IMR-90 (cell line): Measurements from ENCODE around the gene E4F1. TPM values are rescaled to one million over a fixed set of nuclear protein-coding genes. Genes with fewer than 3 reads are reported as not detected.

Experiments used
- ATAC-seq: fragments of 200-7000 bp; cut with Tn5 transposase; 2 replicates; pipeline ENCODE4 v1.9.1; 2020; ENCODE audit warnings: low read depth, mild to moderate bottlenecking, moderate library complexity
- BruUV-seq: library from RNA; stranded (reverse); fragments of 400-500 nt; replicated peaks from 2 replicates; lab custom pipeline; 2021; lab: Mats Ljungman, UMichigan
- CTCF ChIA-PET: fragments of 300-600 bp; formaldehyde crosslinking; extraction: SDS; loops from one replicate; lab custom pipeline; 2021; ENCODE audit warnings: antibody characterized with exemption; lab: Yijun Ruan, JAX
- POLR2A ChIA-PET: fragments of 300-600 bp; sonication (Branson Sonifier 250); formaldehyde crosslinking; loops from one replicate; lab custom pipeline; 2022; ENCODE audit warnings: antibody characterized with exemption; ENCODE audit not compliant: unreplicated experiment; lab: Charles Lee
- DNase-seq: peaks from one replicate; pipeline ENCODE4 v3.0.0; 2013
- H2AFZ ChIP-seq: replicated peaks from 2 replicates; pipeline ENCODE3; 2013; ENCODE audit warnings: low read length, mild to moderate bottlenecking; ENCODE audit not compliant: poor library complexity
- H2AK5ac ChIP-seq: 2 replicates; pipeline ENCODE4 v1.6.1; 2013; ENCODE audit warnings: low read depth, low read length, inconsistent platforms
- H2AK9ac ChIP-seq: replicated peaks from 2 replicates; pipeline ENCODE3; 2013; ENCODE audit warnings: mild to moderate bottlenecking, low read depth, low read length, moderate library complexity; ENCODE audit not compliant: poor library complexity
- H2BK120ac ChIP-seq: 2 replicates; pipeline ENCODE4 v1.6.1; 2013; ENCODE audit warnings: low read depth, low read length, inconsistent platforms
- H2BK15ac ChIP-seq: 3 replicates; pipeline ENCODE4 v1.6.1; 2013; ENCODE audit warnings: low read depth, low read length, inconsistent platforms
- H2BK20ac ChIP-seq: 2 replicates; pipeline ENCODE4 v1.6.1; 2013; ENCODE audit warnings: low read depth, mild to moderate bottlenecking, inconsistent platforms, low read length, moderate library complexity
- H2BK5ac ChIP-seq: 2 replicates; pipeline ENCODE4 v1.6.1; 2013; ENCODE audit warnings: mild to moderate bottlenecking, low read depth, low read length, inconsistent platforms; ENCODE audit not compliant: poor library complexity, severe bottlenecking
- H3K14ac ChIP-seq: replicated peaks from 2 replicates; pipeline ENCODE4 v1.6.1; 2013; ENCODE audit warnings: low read depth, low read length, inconsistent platforms
- H3K18ac ChIP-seq: 2 replicates; pipeline ENCODE4 v1.6.1; 2013; ENCODE audit warnings: low read depth, low read length, control low read depth
- H3K23ac ChIP-seq: 2 replicates; pipeline ENCODE4 v1.6.1; 2013; ENCODE audit warnings: low read depth, low read length, inconsistent platforms
- H3K27ac ChIP-seq: 2 replicates; pipeline ENCODE4 v1.5.1; 2013; ENCODE audit warnings: mild to moderate bottlenecking, control low read depth, low read length; ENCODE audit not compliant: insufficient read depth
- H3K27me3 ChIP-seq: 2 replicates; pipeline ENCODE4 v1.6.1; 2013; ENCODE audit warnings: low read length; ENCODE audit not compliant: control insufficient read depth, insufficient read depth
- H3K36me3 ChIP-seq: 2 replicates; pipeline ENCODE4 v1.6.1; 2013; ENCODE audit warnings: low read length, mixed read lengths; ENCODE audit not compliant: control insufficient read depth, insufficient read depth
- H3K4ac ChIP-seq: 2 replicates; pipeline ENCODE4 v1.6.1; 2013; ENCODE audit warnings: low read depth, low read length, inconsistent platforms
- H3K4me1 ChIP-seq: 2 replicates; pipeline ENCODE4 v1.6.1; 2013; ENCODE audit warnings: low read length, mixed read lengths; ENCODE audit not compliant: control insufficient read depth, insufficient read depth
- H3K4me2 ChIP-seq: 2 replicates; pipeline ENCODE4 v1.6.1; 2013; ENCODE audit warnings: low read depth, mild to moderate bottlenecking, control low read depth, low read length, moderate library complexity
- H3K4me3 ChIP-seq: 2 replicates; pipeline ENCODE4 v1.5.1; 2013; ENCODE audit warnings: low read depth, mild to moderate bottlenecking, control low read depth, low read length, moderate library complexity; ENCODE audit not compliant: insufficient read depth
- H3K56ac ChIP-seq: 2 replicates; pipeline ENCODE4 v1.6.1; 2013; ENCODE audit warnings: low read length, inconsistent platforms; ENCODE audit not compliant: insufficient read depth; ENCODE audit errors: extremely low read depth
- H3K79me1 ChIP-seq, 2 experiments: 2 replicates each; pipeline ENCODE4 v1.6.1; 2013; ENCODE audit warnings: low read length in 2 of 2, inconsistent platforms in 1 of 2, low read depth in 1 of 2
- H3K9ac ChIP-seq: 2 replicates; pipeline ENCODE4 v1.6.1; 2013; ENCODE audit warnings: low read depth, low read length, control low read depth
- H3K9me1 ChIP-seq: 2 replicates; pipeline ENCODE4 v1.6.1; 2013; ENCODE audit warnings: low read length, inconsistent platforms; ENCODE audit not compliant: insufficient read depth
- H3K9me3 ChIP-seq: 2 replicates; pipeline ENCODE4 v1.6.1; 2013; ENCODE audit warnings: low read length; ENCODE audit not compliant: control insufficient read depth, insufficient read depth
- H4K20me1 ChIP-seq: 2 replicates; pipeline ENCODE4 v1.6.1; 2013; ENCODE audit warnings: low read length, inconsistent platforms; ENCODE audit not compliant: insufficient read depth
- H4K5ac ChIP-seq: 2 replicates; pipeline ENCODE4 v1.6.1; 2013; ENCODE audit warnings: mild to moderate bottlenecking, low read depth, low read length, control low read depth
- H4K8ac ChIP-seq, 2 experiments: 2 replicates each; pipeline ENCODE4 v1.6.1; 2013; ENCODE audit warnings: low read depth in 2 of 2, low read length in 2 of 2, control low read depth in 1 of 2, inconsistent platforms in 1 of 2
- H4K91ac ChIP-seq: 2 replicates; pipeline ENCODE4 v1.6.1; 2013; ENCODE audit warnings: low read depth, low read length, inconsistent platforms; ENCODE audit not compliant: insufficient read depth
- BHLHE40 ChIP-seq: fragments of 150-350 bp; IDR thresholded peaks from 2 replicates; pipeline ENCODE4 v1.6.1; 2016; ENCODE audit warnings: mild to moderate bottlenecking, low read depth, low read length
- CEBPB ChIP-seq: IDR thresholded peaks from 2 replicates; pipeline ENCODE4 v1.6.1; 2012; ENCODE audit warnings: low read depth, low read length, improper control_type of control experiment
- CHD1 ChIP-seq: IDR thresholded peaks from 2 replicates; pipeline ENCODE4 v1.6.1; 2012; ENCODE audit warnings: low read depth, low read length, improper control_type of control experiment
- CTCF ChIP-seq: conservative IDR thresholded peaks from 2 replicates; pipeline ENCODE4 v1.5.1; 2012; ENCODE audit warnings: mild to moderate bottlenecking, low read depth, low read length, improper control_type of control experiment
- ELK1 ChIP-seq: fragments of 150-350 bp; IDR thresholded peaks from 2 replicates; pipeline ENCODE4 v1.6.1; 2016; ENCODE audit warnings: low read depth, mild to moderate bottlenecking, low read length, moderate library complexity, borderline replicate concordance
- FOS ChIP-seq: fragments of 150-350 bp; IDR thresholded peaks from 2 replicates; pipeline ENCODE4 v1.6.1; 2016; ENCODE audit warnings: low read depth, low read length
- MAFK ChIP-seq: IDR thresholded peaks from 2 replicates; pipeline ENCODE4 v1.6.1; 2012; ENCODE audit warnings: low read depth, low read length, improper control_type of control experiment
- MAZ ChIP-seq: IDR thresholded peaks from 2 replicates; pipeline ENCODE4 v1.6.1; 2012; ENCODE audit warnings: low read depth, mild to moderate bottlenecking, low read length, improper control_type of control experiment, moderate library complexity, borderline replicate concordance
- MXI1 ChIP-seq: IDR thresholded peaks from 2 replicates; pipeline ENCODE4 v1.6.1; 2012; ENCODE audit warnings: low read depth, mild to moderate bottlenecking, low read length, moderate library complexity, borderline replicate concordance
- NFE2L2 ChIP-seq: fragments of 150-350 bp; IDR thresholded peaks from 2 replicates; pipeline ENCODE4 v1.6.1; 2016; ENCODE audit warnings: low read depth, mild to moderate bottlenecking, low read length
- POLR2A ChIP-seq: IDR thresholded peaks from 2 replicates; pipeline ENCODE4 v1.6.1; 2012; ENCODE audit warnings: mild to moderate bottlenecking, low read depth, low read length
- RAD21 ChIP-seq: IDR thresholded peaks from 2 replicates; pipeline ENCODE4 v1.6.1; 2012; ENCODE audit warnings: low read length, improper control_type of control experiment
- RCOR1 ChIP-seq: IDR thresholded peaks from 2 replicates; pipeline ENCODE4 v1.6.1; 2012; ENCODE audit warnings: mild to moderate bottlenecking, low read length, improper control_type of control experiment; ENCODE audit not compliant: insufficient replicate concordance
- RFX5 ChIP-seq: IDR thresholded peaks from 2 replicates; pipeline ENCODE4 v1.8.0; 2012; ENCODE audit warnings: low read depth, mild to moderate bottlenecking, low read length, moderate library complexity
- SMC3 ChIP-seq: fragments of 150-350 bp; IDR thresholded peaks from 2 replicates; pipeline ENCODE4 v1.6.1; 2016; ENCODE audit warnings: low read depth, mild to moderate bottlenecking, antibody characterized with exemption, low read length, moderate library complexity
- USF2 ChIP-seq: fragments of 150-350 bp; IDR thresholded peaks from 2 replicates; pipeline ENCODE4 v1.6.1; 2017; ENCODE audit warnings: mild to moderate bottlenecking, antibody characterized with exemption, low read length, low read depth
- WGBS, 2 experiments: methylation state at CpG; one replicate each; pipeline versions ENCODE4 v1.1.5 to v1.1.7; 2013; ENCODE audit warnings: missing lambda C conversion rate in 2 of 2; ENCODE audit not compliant: insufficient read length in 1 of 2; ENCODE audit errors: extremely low coverage in 2 of 2; 5-methylcytosine and 5-hydroxymethylcytosine counted together
- dilution Hi-C: fragments of 300-500 bp; cut with HindIII; formaldehyde crosslinking; loops from one replicate; pipeline ENCODE4 v1.14.3; 2018; ENCODE audit warnings: low sequenced_read_pairs; ENCODE audit not compliant: unreplicated experiment
- in situ Hi-C: fragments of 300-500 bp; cut with MboI; formaldehyde crosslinking; loops from 3 replicates; pipeline ENCODE4 v1.14.3; 2019; ENCODE audit warnings: low sequenced_read_pairs, inconsistent platforms, mixed read lengths
- intact Hi-C: fragments of 100-400 bp; cut with micrococcal nuclease; formaldehyde crosslinking; loops from 2 replicates; pipeline ENCODE4 v1.10.0; 2022
- polyA plus RNA-seq, 3 experiments: library from polyadenylated mRNA; depleted of rRNA; stranded (reverse); fragments of >200 nt; gene quantifications; 2 replicates each; pipeline ENCODE4 v1.2.3, GENCODE V29; 2012; ENCODE audit warnings: low replicate concordance in 1 of 3
- total RNA-seq: library from RNA; depleted of rRNA; stranded (reverse); fragments of >200 nt; gene quantifications from 2 replicates; pipeline ENCODE4 v1.2.3, GENCODE V29; 2012

E4F1 gene
- total and polyA plus RNA-seq, 2 of the 4 experiments (the other 2 are of a cell fraction): 13.1 to 33.0 TPM

GRCh38 chr16:2237493-2238149, 14.2 kb downstream of the E4F1 start:
- BruUV-seq: no TSS peak
- H4K91ac ChIP-seq: no peak overlapping the region
- no peak overlapping the region for H3K27ac ChIP-seq
- peaks cover 14% of the 10 kb centered on the region for H4K20me1 ChIP-seq
- H2BK15ac ChIP-seq: no peak overlapping the region
- H3K9me1 ChIP-seq: no peaks in the 10 kb centered on the region
- DNase-seq: no peak
- no peaks in the 10 kb centered on the region for H3K9me3 ChIP-seq
- no peaks in the 10 kb centered on the region for H3K79me1 ChIP-seq
- no peak overlapping the region for H3K56ac ChIP-seq
- no peak overlapping the region for H3K14ac ChIP-seq
- H3K4me3 ChIP-seq: no peak overlapping the region
- no peak for ATAC-seq
- TF ChIP-seq CHD1 (no peak), ELK1 (no peak), RFX5 (no peak), MAZ (no peak), MXI1 (no peak), CTCF (no peak), MAFK (no peak), NFE2L2 (no peak), SMC3 (no peak), POLR2A (no peak), RCOR1 (no peak), BHLHE40 (no peak), USF2 (no peak), RAD21 (no peak), CEBPB (no peak), FOS (no peak)
- peaks cover 9% of the 10 kb centered on the region for H3K27me3 ChIP-seq
- H3K4ac ChIP-seq: no peak overlapping the region
- 28% methylated on average over 47 of the region's 65 CpGs; no CpG with 5 or more reads in 1 of the 2 experiments for WGBS, 2 experiments
- H3K36me3 ChIP-seq: peaks cover 36% of the 10 kb centered on the region
- H3K23ac ChIP-seq: no peak overlapping the region
- ChIA-PET POLR2A (no interaction called here), CTCF (interaction anchor here (1.2 kb wide), 1 partner anchor 12 kb away, joined by 4 read pairs; no protein-coding TSS in a partner anchor)
- peaks cover 5% of the 10 kb centered on the region; the same call in 1 of the 2 replicates for H3K4me1 ChIP-seq
- no peak overlapping the region for H4K8ac ChIP-seq
- dilution Hi-C loops (no loop called here), in situ Hi-C loops (no loop called here), intact Hi-C loops (no loop called here)
- peak overlapping the region; percentile 34 for H2AFZ ChIP-seq
- H2BK120ac ChIP-seq: no peak overlapping the region
- H3K18ac ChIP-seq: no peak overlapping the region
- H2BK20ac ChIP-seq: no peak overlapping the region
- no peak overlapping the region for H2AK5ac ChIP-seq
- H2AK9ac ChIP-seq: peak overlapping the region; percentile 61
- H3K9ac ChIP-seq: no peak overlapping the region
- H3K4me2 ChIP-seq: no peak overlapping the region
- H2BK5ac ChIP-seq: no peak overlapping the region
- H4K5ac ChIP-seq: no peak overlapping the region
